Measurements from ENCODE around the gene BMAL1.

BMAL1 gene

GRCh38 chr11:13346470-13346869 lies 68.9 kb downstream of the BMAL1 start:
- DNase-seq: no peak

DNA sequence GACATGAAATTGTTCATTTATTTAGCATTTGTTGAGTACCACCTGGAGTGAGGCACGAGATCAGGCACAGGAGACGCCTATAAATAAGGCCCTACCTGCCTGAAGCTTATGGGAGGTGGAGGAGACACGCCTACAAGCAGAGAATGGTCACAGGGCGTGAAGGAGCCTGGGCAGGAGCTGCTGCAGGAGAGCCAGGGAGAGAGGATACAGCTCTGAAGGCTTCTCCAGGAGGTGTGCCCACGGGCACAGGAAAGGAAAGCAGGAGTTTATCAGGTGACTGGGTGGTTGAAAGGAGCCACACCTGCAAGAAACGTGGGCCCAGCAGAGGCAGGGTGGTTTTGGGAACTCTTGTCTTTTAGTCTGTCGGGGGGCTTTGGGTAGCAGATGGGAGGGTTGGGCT lies 70.3 kb downstream of the BMAL1 start:
- no peak for DNase-seq

DNA sequence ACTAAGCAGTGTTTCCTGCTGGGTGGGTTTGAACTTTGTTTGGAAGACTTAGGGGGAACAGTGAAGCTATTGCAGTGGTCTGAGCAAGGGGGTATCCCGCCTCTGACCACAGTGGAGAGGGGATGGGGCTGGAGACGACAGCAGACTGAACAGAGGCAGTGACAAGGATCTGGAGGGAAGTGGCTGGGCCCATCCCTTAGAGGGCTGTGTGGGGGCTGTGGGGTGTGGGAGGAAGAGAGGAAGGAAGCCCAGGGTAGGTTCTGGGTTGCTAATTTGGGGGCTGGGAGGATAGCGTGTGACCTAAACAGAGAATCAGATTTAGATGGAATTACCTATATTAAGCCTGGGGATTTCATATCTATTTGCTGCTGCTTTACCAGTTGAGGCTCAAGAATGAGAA lies 70.7 kb downstream of the BMAL1 start:
- no peak for DNase-seq

- DNase-seq: no peak
Observed at GRCh38 chr11:13349046-13349445, 71.5 kb downstream of the BMAL1 start.

- DNase-seq: no peak
Observed at GRCh38 chr11:13349581-13349980, 72.0 kb downstream of the BMAL1 start.

DNA sequence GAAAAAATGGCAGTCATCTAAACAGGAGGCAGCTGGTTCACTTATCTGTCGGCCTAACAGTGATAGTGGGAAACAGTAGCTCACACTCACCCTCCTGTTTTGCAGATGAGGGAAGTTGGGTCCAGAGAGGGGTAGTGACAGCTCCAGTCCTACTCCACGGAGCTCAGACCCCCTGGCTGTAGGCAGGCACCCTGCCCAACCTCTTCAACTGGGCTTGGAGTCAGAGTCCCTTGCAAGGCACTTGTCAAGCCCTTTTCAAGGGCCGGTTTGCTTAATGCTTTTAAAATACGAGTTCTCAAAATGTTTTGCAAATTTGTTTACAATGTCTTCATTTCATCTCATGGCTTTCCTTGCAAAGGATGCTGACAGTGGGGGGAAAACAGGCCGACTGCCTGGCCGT lies 75.1 kb downstream of the BMAL1 start:
- DNase-seq: no peak

GRCh38 chr11:13354335-13354734 lies 76.7 kb downstream of the BMAL1 start:
- no peak for DNase-seq

DNA sequence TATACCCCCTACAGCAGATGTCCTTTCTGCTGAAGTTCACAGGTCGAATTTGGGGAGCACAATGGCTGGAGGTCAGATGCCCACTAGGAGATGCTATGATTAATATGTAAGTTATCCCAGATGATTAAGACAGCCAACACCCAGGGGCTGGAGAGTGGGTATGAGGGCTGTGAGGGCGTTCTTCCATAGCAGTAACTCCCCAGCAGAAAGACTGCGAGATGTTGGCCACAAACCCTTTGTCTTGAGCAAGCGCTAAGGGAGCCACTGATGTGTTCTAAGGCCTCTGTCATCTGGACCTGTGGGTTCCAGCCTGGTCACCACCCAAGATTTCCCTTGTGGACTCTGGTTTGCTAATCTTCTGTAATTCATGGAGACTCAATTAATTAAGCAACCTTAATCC lies 77.6 kb downstream of the BMAL1 start:
- DNase-seq: no peak

GRCh38 chr11:13357232-13357631 lies 79.6 kb downstream of the BMAL1 start:
- DNase-seq: no peak

GRCh38 chr11:13358596-13359270 lies 81.1 kb downstream of the BMAL1 start:
- no peak for DNase-seq

DNA sequence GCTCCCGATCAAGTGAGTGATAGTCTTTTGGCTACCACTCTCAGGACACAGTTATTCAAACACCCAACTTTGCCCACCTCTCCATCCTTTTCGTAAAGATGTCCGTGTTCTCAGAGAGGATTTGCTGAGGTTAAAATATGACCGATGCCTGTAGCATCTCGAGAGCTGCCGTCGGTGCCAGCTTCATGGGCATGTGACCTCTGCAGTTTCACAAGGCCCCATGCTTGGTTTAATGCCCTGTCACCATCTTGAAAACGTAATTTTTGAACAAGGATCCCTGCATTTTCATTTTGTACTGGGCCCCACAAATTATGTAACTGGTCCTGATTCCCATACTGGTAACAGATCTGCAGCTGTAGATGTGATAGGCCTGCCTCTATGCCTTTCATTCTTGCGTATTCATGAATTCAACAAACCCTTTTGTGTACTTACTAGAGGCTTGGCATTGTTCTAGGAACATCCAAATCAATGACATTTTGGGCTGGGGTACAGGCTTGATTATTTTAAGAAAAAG lies 85.1 kb downstream of the BMAL1 start:
- DNase-seq: no peak

- DNase-seq: no peak
Observed at GRCh38 chr11:13364388-13364787, 86.8 kb downstream of the BMAL1 start.

- no peak for DNase-seq
Observed at GRCh38 chr11:13366266-13367026, 88.9 kb downstream of the BMAL1 start.

GRCh38 chr11:13367115-13367514 lies 89.5 kb downstream of the BMAL1 start:
- no peak for DNase-seq

- no peak for DNase-seq
Observed at GRCh38 chr11:13368041-13368446, 90.5 kb downstream of the BMAL1 start.

DNA sequence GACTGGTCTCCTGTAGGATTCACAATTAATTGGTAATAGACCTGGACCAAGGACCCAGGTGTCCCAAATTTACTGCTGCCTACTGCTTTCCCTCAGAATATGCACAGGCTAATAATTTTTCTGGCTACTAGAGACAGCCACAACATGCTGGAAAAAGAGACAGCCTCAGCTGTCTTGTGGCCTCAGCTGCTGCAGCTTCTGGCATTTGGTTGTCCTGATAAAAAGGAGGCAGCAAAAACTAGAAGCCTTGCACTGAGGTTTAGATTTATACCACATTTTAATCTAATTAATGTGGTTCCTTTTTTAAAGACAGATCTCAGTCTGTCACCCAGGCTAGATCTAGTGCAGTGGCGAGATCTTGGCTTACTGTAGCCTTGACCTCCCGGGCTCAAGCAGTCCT lies 95.6 kb downstream of the BMAL1 start:
- no peak for DNase-seq

DNA sequence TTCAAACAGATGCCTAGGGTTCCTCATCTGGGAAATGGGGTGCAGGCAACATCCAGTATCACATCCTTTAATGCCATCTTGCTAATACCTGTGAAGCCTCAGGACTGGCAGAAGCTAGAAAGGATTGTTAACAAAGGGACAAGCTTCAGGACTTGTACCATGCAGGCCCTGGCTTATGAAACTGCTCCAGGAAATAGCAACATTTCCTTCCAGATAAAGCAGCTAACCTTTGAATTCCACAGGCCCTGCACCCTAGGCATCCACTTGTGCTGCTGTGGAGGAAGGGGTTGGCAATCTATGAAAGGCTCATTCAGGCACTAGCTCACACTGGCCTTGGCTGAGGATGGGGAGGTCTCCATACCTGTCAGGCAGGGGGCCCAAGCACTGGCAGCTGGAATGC lies 98.2 kb downstream of the BMAL1 start:
- DNase-seq: no peak

GRCh38 chr11:13376402-13376801 lies 98.8 kb downstream of the BMAL1 start:
- DNase-seq: no peak

DNA sequence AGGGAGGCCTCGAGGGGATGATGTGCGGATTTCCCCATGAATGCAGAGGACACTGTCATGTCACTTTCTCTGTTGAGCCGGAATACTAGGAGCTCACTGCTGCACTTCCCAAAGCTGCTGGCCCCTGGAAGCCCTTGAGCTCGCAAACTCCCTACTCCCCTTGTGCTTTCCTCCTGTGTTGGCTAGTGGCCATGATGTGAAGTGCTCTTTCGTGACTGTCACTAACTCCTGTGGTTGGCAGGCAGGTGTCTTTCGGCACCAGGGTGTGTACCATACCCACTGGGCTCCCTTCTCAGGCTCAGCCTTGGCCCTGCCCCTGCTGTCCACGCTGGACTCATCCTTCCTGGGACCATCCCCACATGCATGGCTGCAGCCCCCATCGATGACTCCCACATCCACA lies 99.2 kb downstream of the BMAL1 start:
- peak; percentile 10 for DNase-seq

DNA sequence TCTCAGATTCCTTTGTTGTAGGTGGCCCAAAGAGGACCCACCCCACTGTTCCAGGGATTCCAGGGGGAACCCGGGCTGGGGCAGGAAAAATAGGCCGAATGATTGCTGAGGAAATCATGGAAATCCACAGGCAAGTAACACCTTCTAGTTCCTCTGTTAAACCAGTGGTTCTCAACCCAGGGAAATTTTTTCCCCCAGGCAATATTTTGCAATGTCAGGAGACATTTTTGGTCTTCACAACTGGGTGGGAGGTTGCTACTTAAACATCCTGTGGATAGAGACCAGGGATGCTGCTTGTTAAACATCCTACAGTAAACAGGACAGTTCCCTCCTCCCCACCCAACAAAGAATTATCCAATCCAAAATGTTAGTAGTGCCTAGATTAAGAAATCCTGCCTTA lies 100.7 kb downstream of the BMAL1 start:
- DNase-seq: no peak

- DNase-seq: no peak
Observed at GRCh38 chr11:13380731-13381130, 103.1 kb downstream of the BMAL1 start.

DNA sequence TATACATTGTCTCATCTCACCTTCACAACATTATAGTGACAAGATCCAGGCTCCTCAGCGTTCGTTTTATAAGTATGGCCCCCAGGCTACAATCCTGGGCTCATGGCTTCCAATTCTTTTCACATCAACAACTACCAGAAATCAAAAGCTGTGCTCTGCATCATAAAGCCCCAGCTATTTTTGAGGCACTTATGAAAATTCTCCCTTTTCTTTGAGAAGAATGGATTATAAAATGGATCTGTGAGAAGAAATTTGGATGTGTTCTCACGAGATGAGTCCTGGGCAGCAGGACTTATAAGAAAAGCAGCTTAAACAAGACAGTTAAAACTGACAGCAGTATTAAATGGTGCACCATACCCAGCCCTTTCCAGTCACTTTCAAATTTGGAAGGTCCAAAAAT lies 105.2 kb downstream of the BMAL1 start:
- DNase-seq: no peak

- peak; percentile 34 for DNase-seq
Observed at GRCh38 chr11:13384908-13385640, 107.5 kb downstream of the BMAL1 start.

GRCh38 chr11:13386567-13386966 lies 109.0 kb downstream of the BMAL1 start:
- peak; percentile 72 for DNase-seq
